T-helper 1 cell treated with Interleukin-12 subunit alpha and Interleukin-12 subunit beta and Interleukin-4 antibody, amounts not matched to agents 30 μg/mL and 1 μg/mL, for 36 hours (primary cell): ENCODE results near the gene ASB2.
A peak's percentile ranks its signal among the peaks of the same experiment; 100 is the strongest.

ENCODE experiments used
- H3K27ac Mint-ChIP-seq: one replicate; pipeline ENCODE4 v1.8.0; 2021; ENCODE audit warnings: mild to moderate bottlenecking, mixed read lengths
- H3K27me3 Mint-ChIP-seq: one replicate; pipeline ENCODE4 v1.8.0; 2021; ENCODE audit warnings: low read depth, mixed read lengths
- H3K36me3 Mint-ChIP-seq: one replicate; pipeline ENCODE4 v1.8.0; 2021; ENCODE audit warnings: low read depth, mixed read lengths
- H3K4me1 Mint-ChIP-seq: one replicate; pipeline ENCODE4 v1.8.0; 2021; ENCODE audit warnings: low read depth, mixed read lengths
- H3K4me3 Mint-ChIP-seq: one replicate; pipeline ENCODE4 v1.8.0; 2021; ENCODE audit warnings: mild to moderate bottlenecking, moderate library complexity, mixed read lengths
- H3K9me3 Mint-ChIP-seq: one replicate; pipeline ENCODE4 v1.8.0; 2021; ENCODE audit warnings: mixed read lengths

The ASB2 gene

DNA sequence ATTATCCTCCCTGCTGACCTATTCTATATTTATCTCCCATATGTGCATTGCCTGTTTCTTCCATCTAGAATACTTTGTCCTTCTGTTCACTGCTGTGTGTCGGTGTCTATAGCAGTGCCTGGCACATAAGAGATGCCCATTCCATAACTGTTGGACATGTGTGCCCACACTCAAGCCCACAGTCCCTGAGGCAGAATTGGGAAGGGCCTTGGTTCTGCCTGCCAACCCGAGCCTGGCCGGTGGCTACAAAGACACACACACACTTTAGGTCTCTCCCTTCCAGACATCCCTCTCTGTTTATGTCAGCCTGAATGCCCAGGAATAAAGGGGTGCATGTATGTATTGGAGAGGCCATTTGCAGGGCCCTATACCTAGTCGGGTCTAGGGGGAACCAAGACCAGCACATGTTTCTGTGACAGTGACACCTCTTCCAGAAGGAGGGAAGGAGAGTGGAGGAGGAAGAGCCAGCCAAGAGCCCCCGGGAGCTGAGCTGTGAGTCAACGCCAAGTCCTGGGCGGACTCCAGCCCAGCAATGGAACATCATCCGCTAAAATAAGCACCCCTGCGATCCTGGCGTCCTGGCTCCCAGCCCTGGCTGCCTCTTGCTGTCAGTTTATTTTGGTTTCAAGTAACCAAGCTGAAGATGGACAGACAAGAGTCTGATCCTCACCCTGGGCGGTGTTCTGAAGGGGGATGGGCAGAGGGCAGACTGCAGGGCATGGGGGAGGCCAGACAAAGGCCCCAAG is 4.3 kb upstream of the ASB2 start:
- Mint-ChIP-seq H3K27ac (peak overlapping the region; percentile 14), H3K9me3 (peaks cover 12% of the 10 kb centered on the region), H3K36me3 (peaks cover 24% of the 10 kb centered on the region), H3K4me1 (peaks cover 47% of the 10 kb centered on the region), H3K27me3 (no peaks in the 10 kb centered on the region), H3K4me3 (no peak overlapping the region)

DNA sequence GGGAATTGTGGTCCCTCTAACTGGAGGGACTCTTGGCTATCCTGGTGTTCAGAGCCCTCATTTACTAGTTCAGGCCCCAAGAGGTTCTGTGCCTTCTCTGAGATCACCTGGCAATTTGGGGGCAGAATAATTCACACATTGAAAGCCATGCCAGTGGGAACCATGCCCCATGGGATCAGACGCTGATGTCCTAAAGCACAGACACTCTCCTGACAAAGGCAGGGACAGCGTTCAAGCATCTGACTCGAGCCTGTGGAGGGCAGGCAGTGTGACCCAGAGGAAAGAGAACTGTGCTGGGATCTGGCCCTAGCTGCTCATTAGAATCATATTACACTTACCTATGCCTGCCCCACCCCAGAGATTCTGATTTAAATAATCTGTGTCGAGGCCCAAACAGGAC is 2.4 kb upstream of the ASB2 start:
- Mint-ChIP-seq H3K27ac (peak overlapping the region; percentile 100), H3K4me1 (peaks cover 60% of the 10 kb centered on the region), H3K4me3 (peak overlapping the region; percentile 22), H3K9me3 (peaks cover 12% of the 10 kb centered on the region), H3K27me3 (no peaks in the 10 kb centered on the region), H3K36me3 (peaks cover 31% of the 10 kb centered on the region)

DNA sequence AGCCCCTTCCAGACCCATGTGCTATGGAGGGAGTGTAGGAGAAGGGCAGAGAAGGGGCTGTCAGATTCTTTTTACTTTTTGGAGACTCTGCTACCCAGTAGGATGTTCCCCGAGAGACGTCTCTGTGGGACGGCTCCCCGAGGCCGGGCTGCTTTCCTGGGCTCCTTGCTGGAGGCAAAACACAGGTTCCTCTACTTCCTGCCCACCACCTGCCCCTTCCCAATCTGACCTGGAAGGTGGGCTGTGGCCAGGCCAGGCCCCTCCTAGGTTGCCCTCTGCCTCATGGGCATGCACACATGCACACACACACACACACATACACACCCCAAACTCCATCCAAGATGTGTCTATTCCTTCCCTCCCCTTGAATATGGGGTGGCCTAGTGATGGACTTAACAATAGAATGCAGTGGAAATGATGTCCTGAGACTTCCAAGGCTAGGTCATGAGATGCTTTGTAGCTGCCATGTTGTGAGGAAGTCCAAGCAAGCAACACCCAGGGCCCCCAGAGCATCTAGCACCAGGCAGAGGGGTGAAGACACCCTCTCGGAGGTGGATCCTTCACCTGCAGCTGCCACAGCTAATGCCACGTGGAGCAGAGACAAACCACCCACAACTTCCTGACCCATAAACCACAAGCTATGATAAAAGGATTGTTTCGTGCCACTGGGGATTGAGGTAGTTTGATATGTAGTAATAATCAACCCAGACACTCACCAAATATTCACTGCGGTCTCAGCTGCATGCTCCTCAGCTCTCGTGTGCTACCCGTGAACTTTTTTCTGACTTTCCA is 1.6 kb upstream of the ASB2 start:
- H3K9me3 Mint-ChIP-seq: peaks cover 12% of the 10 kb centered on the region
- H3K27ac Mint-ChIP-seq: peak overlapping the region; percentile 100
- peak overlapping the region; percentile 45 for H3K4me3 Mint-ChIP-seq
- H3K27me3 Mint-ChIP-seq: no peaks in the 10 kb centered on the region
- H3K36me3 Mint-ChIP-seq: peaks cover 33% of the 10 kb centered on the region
- peaks cover 63% of the 10 kb centered on the region for H3K4me1 Mint-ChIP-seq

DNA sequence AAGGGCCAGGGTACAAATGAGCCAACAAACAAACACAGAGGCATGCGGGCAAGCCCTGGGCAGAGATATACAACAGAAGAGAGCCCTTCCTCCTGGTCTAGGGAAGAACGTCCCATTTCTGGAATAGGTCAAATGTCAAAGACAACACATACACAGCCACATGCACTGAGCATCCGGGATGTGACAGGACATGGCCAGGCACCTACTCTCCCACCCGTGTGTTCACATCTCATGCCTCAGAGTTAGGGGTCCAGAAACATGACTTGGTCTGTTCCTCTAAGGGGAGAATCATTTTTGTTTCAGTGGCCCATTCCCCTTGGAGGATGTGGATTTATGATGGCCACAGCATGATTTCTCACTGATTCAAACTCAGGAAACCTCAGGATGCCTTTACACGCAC is 801 bp upstream of the ASB2 start:
- Mint-ChIP-seq H3K27ac (peak overlapping the region; percentile 100), H3K36me3 (peaks cover 34% of the 10 kb centered on the region), H3K27me3 (no peaks in the 10 kb centered on the region), H3K4me3 (peak overlapping the region; percentile 83), H3K4me1 (peaks cover 70% of the 10 kb centered on the region), H3K9me3 (peaks cover 12% of the 10 kb centered on the region)

DNA sequence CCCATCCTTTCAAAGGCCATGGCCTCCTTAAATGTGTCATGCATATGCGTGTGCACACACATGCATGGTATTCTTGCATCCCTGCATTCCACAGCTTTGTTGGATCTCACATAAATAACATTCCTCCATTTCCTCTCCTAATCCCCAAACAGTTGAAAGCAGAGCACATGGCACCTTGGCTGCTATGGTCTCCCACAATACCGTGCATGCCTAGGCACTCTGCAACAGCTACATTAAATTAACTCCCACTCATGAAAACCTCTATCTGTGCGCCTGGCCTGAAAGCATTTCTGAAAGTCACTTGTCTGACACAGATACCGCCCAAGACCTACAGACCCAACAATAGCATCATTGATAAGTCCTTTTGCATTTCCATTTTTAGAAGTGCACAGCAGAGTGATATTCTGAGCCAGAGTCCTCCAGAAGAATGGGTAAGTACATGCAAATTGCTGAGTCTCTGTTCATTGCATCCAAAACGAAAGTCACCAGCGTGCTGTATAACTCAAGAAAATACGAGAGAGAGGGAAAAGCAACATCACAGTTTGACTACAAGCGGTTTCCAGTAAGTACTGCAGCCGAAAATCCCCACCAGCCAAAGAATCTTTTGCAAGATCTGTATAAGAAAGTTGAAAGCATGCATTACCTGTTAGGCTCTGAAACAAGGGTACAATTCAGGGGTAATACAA is 436 bp downstream of the ASB2 start:
- Mint-ChIP-seq H3K4me3 (peak overlapping the region; percentile 83), H3K9me3 (peaks cover 12% of the 10 kb centered on the region), H3K4me1 (peaks cover 78% of the 10 kb centered on the region), H3K27ac (peak overlapping the region; percentile 100), H3K27me3 (no peaks in the 10 kb centered on the region), H3K36me3 (peaks cover 34% of the 10 kb centered on the region)

DNA sequence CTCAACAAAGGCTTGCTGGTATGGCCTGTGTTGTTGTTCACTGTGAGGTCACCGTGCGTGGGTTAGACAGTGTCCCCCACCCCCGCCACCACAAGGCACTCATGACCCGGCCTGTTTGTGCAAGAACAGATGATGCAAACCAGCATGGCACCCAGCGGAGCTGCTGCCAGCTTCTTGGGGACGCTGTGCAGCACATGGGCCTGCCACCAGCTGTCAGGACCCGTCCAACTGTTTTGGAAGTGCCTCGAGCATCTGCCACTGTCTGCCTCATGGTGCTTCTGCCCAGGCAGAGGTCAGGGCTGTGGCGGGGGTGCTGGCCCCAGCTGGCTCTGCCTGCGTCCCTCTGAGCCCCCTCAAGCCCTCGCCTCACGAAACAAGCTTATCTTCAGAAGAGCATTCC is 1.5 kb downstream of the ASB2 start:
- H3K27me3 Mint-ChIP-seq: no peaks in the 10 kb centered on the region
- peak overlapping the region; percentile 100 for H3K27ac Mint-ChIP-seq
- peak overlapping the region; percentile 83 for H3K4me3 Mint-ChIP-seq
- H3K4me1 Mint-ChIP-seq: peaks cover 79% of the 10 kb centered on the region
- peaks cover 12% of the 10 kb centered on the region for H3K9me3 Mint-ChIP-seq
- peaks cover 32% of the 10 kb centered on the region for H3K36me3 Mint-ChIP-seq

DNA sequence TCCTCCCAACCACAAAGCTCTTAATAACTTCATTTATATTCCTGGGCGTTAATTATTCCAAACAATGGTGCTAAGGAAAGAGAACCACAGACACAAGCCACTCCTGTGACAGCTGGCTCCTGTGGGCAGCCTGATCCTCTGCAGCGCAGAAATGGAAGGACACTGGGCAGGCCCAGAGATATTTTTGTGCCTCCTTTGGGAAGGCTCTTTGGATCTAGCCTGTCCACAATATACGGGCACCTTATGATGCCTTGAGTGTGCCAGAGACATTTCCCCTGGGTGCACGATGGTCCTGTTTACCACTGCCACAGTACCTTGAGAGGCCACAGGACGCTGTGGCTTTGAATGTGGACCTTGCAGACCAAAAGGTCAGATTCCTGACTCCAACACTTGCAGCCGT is 2.1 kb downstream of the ASB2 start:
- peak overlapping the region; percentile 100 for H3K27ac Mint-ChIP-seq
- peaks cover 12% of the 10 kb centered on the region for H3K9me3 Mint-ChIP-seq
- H3K27me3 Mint-ChIP-seq: no peaks in the 10 kb centered on the region
- H3K4me1 Mint-ChIP-seq: peaks cover 77% of the 10 kb centered on the region
- peak overlapping the region; percentile 47 for H3K4me3 Mint-ChIP-seq
- H3K36me3 Mint-ChIP-seq: peaks cover 30% of the 10 kb centered on the region

DNA sequence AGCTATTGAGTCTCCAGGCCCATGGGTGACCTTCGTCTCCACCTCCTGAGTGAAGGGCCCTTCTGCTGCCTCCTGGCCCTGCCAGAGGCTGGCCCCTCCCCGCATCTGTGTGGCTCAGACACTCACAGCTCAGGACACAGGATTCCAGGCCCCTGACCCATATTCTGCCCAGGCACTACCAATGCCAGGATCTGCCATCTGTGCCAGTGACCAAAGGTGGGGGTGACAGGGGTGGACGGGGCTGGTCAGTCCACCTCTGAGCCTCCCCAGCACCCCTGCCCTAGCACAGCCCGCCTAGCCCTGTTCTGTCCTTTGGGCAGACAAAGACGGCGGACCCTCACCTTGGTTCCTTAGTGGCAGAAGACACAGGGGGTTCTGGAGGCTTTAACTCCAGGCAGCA is 2.8 kb downstream of the ASB2 start:
- Mint-ChIP-seq H3K27me3 (no peaks in the 10 kb centered on the region), H3K4me3 (peak overlapping the region; percentile 45), H3K27ac (peak overlapping the region; percentile 100), H3K36me3 (peaks cover 32% of the 10 kb centered on the region), H3K4me1 (peaks cover 76% of the 10 kb centered on the region), H3K9me3 (peaks cover 12% of the 10 kb centered on the region)

DNA sequence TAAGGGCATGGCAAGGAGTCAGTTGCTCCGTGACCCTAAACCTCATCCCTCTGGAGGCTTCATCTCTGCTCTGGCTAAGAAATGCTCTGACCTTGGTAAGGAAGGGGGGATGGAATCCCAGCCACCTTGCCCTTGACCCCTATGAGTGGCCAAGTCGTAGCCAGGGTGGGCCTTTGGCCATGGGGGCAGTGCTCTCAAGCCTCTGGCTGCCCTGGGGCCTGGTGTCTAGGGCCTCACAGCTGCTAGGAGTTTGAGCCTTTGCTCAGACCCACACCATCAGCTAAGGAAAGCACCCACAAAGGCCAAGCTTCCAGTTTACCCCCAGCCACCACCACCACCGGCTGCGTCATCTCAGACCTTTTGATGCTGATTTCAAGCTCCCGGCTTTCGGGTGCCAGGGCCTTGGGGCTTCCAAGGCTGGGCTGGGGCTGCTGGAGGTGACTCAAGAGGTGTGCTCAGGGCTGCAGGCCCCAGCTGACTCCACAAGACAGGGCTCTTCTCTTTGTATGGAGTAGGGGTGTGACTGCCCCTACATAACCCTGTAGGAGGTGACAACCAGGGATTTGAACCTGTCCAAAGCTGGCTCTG is 3.7 kb downstream of the ASB2 start:
- Mint-ChIP-seq H3K36me3 (peaks cover 26% of the 10 kb centered on the region), H3K4me3 (peak overlapping the region; percentile 45), H3K4me1 (peaks cover 68% of the 10 kb centered on the region), H3K27ac (peak overlapping the region; percentile 86), H3K27me3 (no peaks in the 10 kb centered on the region), H3K9me3 (peaks cover 6% of the 10 kb centered on the region)

DNA sequence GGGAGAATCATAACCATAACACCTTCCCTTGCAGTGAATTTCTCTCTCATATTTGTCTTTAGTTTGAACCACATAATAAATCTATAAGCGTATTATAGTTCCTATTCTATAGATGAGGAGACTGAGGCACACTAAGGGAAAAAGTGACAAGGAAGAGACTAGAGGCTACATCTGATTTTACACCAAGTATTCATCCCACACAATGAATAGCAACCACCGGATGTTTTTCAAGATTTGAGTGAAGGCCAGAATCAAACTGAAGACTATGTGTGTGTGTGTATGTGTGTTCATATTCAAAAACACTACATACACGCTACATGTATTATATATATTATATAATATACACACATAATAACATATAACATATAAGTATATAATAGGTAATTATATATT is 4.7 kb downstream of the ASB2 start:
- H3K4me1 Mint-ChIP-seq: peaks cover 65% of the 10 kb centered on the region
- no peaks in the 10 kb centered on the region for H3K27me3 Mint-ChIP-seq
- peak overlapping the region; percentile 95 for H3K27ac Mint-ChIP-seq
- H3K4me3 Mint-ChIP-seq: peak overlapping the region; percentile 82
- peaks cover 23% of the 10 kb centered on the region for H3K36me3 Mint-ChIP-seq
- H3K9me3 Mint-ChIP-seq: peaks cover 2% of the 10 kb centered on the region

DNA sequence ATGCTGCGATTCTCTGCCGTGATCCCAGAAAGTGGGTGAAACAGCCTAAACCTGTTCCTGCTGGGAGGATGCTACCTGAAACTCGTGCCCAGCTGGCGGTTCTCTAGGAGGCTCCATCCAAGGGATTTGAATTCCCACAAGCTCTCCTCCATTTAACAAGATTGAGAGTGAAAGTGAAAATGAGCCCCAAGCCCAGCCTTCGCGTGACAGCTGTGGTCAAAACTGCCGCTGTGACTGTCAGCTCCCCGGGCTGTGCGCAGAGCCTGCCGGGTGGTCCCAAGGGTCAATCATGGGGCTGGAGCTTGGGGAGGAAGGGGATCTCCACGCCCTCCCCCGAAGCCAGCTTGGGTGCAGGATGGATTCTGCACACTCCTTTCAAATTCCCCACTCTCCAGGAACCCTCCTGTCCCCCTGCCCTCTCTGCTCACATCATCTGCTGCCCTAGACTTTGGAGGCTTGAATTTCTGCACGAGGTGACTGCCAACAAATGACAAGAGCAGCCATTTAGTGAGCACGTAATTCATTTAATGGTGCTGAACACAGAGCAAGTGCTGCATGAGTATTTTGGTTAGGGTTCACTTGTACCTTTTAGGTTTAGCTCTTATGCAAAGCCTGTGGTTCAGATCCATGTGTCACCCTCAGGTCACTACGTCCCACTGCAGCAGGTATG is 5.3 kb downstream of the ASB2 start:
- H3K9me3 Mint-ChIP-seq: peaks cover 1% of the 10 kb centered on the region
- H3K27me3 Mint-ChIP-seq: no peaks in the 10 kb centered on the region
- peaks cover 66% of the 10 kb centered on the region for H3K4me1 Mint-ChIP-seq
- H3K36me3 Mint-ChIP-seq: peaks cover 23% of the 10 kb centered on the region
- peak overlapping the region; percentile 95 for H3K27ac Mint-ChIP-seq
- H3K4me3 Mint-ChIP-seq: peak overlapping the region; percentile 82

DNA sequence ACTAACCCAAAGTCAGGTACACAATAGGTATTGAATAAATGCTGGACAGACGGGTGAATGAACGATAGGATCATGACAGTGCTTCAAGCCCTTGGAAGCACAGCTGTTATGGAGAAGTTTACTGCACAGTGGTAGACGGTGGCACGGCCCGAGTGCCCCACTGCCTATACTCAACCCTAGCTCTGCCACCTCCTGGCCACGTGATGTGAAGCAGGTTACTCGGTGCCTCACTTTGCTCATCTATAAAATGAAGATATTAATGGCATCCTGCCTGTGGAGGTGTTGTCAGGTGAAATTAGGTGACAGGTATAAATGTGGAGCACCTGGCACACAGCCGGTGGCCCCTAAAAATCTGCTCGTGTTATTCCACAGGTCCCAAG is 5.8 kb downstream of the ASB2 start:
- Mint-ChIP-seq H3K9me3 (peaks cover 6% of the 10 kb centered on the region), H3K4me3 (peak overlapping the region; percentile 82), H3K27me3 (no peaks in the 10 kb centered on the region)

DNA sequence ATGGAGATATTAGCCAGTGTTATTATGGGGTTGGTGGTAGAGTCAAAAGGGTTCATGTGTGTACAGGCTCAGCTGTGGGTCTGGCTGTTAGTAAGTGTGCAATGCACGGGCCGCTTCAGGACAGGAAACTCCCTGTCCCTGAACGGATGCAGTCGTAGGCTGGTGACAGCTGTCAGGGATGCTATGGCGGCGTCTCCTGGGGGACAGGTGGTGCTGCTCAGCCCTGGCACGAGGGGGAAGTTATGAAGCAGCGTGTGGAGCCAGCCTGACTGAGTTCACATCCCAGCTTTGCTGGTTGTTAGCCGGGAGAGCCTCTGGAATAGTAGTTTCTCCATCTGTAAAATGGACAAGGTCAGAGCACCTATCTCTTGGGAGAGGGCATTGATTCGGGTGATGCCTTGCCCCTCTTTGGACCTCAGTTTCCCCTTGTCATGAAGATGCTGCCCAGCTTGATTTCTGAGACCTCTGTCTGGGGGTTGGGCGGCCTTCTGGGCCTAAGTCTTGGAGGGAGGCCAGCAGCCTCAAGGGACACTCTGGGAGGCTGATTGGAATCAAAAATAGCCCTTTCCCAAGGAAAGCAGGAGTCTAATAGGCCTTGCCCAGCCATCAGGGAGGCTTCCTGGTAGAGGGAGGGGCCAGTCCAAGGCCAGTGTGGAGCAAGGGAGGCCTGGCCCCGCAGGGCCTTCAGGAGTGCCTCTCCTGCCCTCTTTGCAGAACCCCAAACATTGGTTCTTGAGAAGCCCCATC is 7.1 kb downstream of the ASB2 start:
- H3K27me3 Mint-ChIP-seq: no peaks in the 10 kb centered on the region
- peaks cover 27% of the 10 kb centered on the region for H3K36me3 Mint-ChIP-seq
- H3K27ac Mint-ChIP-seq: peak overlapping the region; percentile 80
- peaks cover 71% of the 10 kb centered on the region for H3K4me1 Mint-ChIP-seq
- peak overlapping the region; percentile 43 for H3K4me3 Mint-ChIP-seq
- H3K9me3 Mint-ChIP-seq: peaks cover 13% of the 10 kb centered on the region

More for the DNA sequence above, 5.8 kb downstream of the ASB2 start:
- Mint-ChIP-seq H3K27ac (peak overlapping the region; percentile 95), H3K4me1 (peaks cover 66% of the 10 kb centered on the region), H3K36me3 (peaks cover 22% of the 10 kb centered on the region)
